ENCODE measurements around the gene SHH. TPM values are rescaled to one million over a fixed set of nuclear protein-coding genes. Genes with fewer than 3 reads are reported as not detected.
A peak's percentile ranks its signal among the peaks of the same experiment; 100 is the strongest.

SHH gene
- total RNA-seq, 1 experiment from 2014 or later: 0.26 TPM

DNA sequence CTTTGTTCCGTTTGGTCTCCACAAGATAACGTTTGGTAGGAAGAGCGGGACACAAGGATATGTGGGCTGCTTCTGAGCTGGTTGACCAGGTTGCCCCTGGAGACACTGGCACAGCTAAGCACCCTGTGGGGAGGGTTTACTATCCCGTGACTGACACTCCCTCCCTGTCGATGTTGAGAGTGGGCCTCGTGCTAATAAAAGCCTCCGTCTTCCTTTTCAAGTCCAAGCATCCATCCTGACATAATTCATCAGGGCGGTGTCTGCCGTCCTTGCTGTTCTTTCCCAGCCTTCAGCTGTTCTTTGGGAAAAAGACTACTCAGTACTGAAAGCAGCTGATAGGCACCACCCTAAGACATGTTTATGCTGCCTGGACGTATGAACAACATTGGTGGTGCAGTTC, 49.6 kb downstream of the SHH start:
- no peak for DNase-seq (ENCODE audit: low spot score)
- ChIA-PET POLR2A (no interaction called here), CTCF (interaction anchor here (1.7 kb wide), 1 partner anchor 164 kb away, joined by 8 read pairs; no protein-coding TSS in a partner anchor)
- no peak overlapping the region for H3K27ac Mint-ChIP-seq
- H3K4me1 Mint-ChIP-seq: peaks cover 39% of the 10 kb centered on the region
- TF ChIP-seq, protein P1, sequence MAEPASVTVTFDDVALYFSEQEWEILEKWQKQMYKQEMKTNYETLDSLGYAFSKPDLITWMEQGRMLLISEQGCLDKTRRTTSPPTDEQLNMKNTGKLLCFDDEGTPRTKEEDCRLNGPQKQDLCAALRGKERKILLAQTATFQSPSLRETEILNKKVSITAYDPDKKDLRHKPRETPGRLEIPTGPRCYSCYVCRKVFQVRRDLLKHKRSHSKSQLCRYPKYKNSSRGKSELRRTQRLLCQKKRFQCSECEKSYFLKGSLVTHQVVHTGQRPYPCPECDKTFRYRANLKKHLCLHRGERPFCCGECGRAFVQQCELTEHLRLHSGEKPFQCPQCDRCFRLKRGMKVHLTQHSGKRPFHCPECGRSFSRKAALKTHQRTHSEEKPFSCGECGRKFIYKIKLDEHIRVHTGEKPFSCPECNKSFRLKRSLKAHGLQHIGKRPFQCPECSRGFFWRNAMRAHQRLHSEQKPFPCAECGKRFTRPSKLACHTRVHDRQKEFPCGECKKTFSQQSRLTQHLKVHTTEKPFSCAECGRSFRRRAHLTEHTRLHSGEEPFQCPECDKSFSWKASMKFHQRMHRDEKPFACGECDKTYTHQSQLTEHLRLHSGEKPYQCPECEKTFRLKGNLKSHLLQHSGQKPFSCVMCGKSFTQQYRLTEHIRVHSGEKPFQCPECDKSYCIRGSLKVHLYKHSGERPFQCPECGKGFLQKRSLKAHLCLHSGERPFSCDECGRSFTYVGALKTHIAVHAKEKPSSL (CRISPR knock-in tag; conservative IDR thresholded peaks at IDR 0.05): no peak
- peak; percentile 31; the same call in 1 of the 2 replicates for TF ChIP-seq ZNF317 (CRISPR knock-in tag; IDR thresholded peaks at IDR 0.05; ENCODE audit: borderline replicate concordance, low read depth)
- TF ChIP-seq HMGA2 (CRISPR knock-in tag; IDR thresholded peaks at IDR 0.05): no peak
- H3K9me3 Mint-ChIP-seq: peaks cover 2% of the 10 kb centered on the region; the same call in 1 of the 2 replicates
- no peak overlapping the region for H3K4me3 Mint-ChIP-seq
- peaks cover 44% of the 10 kb centered on the region for H3K36me3 Mint-ChIP-seq
- ATAC-seq: no peak
- no peaks in the 10 kb centered on the region for H3K27me3 Mint-ChIP-seq (ENCODE audit: low read depth)

DNA sequence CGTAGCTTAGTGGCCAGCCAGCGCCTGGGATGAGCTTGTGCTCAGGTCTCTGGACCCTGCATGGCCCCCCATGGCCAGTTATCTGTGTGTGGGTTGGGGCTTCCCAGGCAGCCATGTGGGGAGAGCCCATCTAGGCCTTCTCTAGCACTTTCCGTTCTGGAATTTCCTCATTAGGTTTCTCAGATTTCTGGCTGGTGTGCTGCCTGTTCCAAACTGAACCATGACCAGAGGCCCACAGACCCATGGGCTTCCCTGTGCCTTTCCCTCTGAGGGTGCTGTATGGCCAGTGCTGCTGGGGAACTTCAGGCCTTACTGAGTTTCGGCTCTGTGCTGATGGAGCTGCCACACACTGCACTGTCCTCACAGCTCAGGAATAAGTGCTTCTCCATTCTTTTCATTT, 50.2 kb downstream of the SHH start:
- peaks cover 7% of the 10 kb centered on the region for H3K9me3 Mint-ChIP-seq
- no peak overlapping the region for H3K4me3 Mint-ChIP-seq
- ChIA-PET CTCF (interaction anchor here (0.6 to 1.7 kb wide), 3 partner anchors 163 to 809 kb away, joined by 4 to 8 read pairs (median 4); no protein-coding TSS in a partner anchor), POLR2A (no interaction called here)
- DNase-seq (ENCODE audit: low spot score) (no peak), ATAC-seq (no peak)
- no peak overlapping the region for H3K27ac Mint-ChIP-seq
- H3K36me3 Mint-ChIP-seq: peaks cover 44% of the 10 kb centered on the region
- H3K27me3 Mint-ChIP-seq (ENCODE audit: low read depth): no peaks in the 10 kb centered on the region
- H3K4me1 Mint-ChIP-seq: peaks cover 39% of the 10 kb centered on the region
- TF ChIP-seq, protein P2, sequence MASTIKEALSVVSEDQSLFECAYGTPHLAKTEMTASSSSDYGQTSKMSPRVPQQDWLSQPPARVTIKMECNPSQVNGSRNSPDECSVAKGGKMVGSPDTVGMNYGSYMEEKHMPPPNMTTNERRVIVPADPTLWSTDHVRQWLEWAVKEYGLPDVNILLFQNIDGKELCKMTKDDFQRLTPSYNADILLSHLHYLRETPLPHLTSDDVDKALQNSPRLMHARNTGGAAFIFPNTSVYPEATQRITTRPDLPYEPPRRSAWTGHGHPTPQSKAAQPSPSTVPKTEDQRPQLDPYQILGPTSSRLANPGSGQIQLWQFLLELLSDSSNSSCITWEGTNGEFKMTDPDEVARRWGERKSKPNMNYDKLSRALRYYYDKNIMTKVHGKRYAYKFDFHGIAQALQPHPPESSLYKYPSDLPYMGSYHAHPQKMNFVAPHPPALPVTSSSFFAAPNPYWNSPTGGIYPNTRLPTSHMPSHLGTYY (CRISPR knock-in tag; IDR thresholded peaks at IDR 0.05): no peak
- TF ChIP-seq ZNF532 (CRISPR knock-in tag; IDR thresholded peaks at IDR 0.05; ENCODE audit: borderline replicate concordance) (no peak), ZNF317 (CRISPR knock-in tag; IDR thresholded peaks at IDR 0.05; ENCODE audit: borderline replicate concordance, low read depth) (no peak), ZNF416 (CRISPR knock-in tag; IDR thresholded peaks at IDR 0.05) (no peak), KAT7 (CRISPR knock-in tag; IDR thresholded peaks at IDR 0.05; ENCODE audit: borderline replicate concordance) (no peak), OVOL2 (CRISPR knock-in tag; IDR thresholded peaks at IDR 0.05; ENCODE audit: borderline replicate concordance) (no peak), TCF7 (CRISPR knock-in tag; IDR thresholded peaks at IDR 0.05; ENCODE audit: low read depth) (no peak), JUN (CRISPR knock-in tag; IDR thresholded peaks at IDR 0.05) (no peak), SP1 (CRISPR knock-in tag; conservative IDR thresholded peaks at IDR 0.05) (no peak), ATF1 (CRISPR knock-in tag; IDR thresholded peaks at IDR 0.05) (no peak), ATF3 (CRISPR knock-in tag; conservative IDR thresholded peaks at IDR 0.05) (no peak), ZNF396 (CRISPR knock-in tag; IDR thresholded peaks at IDR 0.05; ENCODE audit: borderline replicate concordance) (no peak), ZNF138 (CRISPR knock-in tag; conservative IDR thresholded peaks at IDR 0.05) (no peak)
- TF ChIP-seq, protein P3, sequence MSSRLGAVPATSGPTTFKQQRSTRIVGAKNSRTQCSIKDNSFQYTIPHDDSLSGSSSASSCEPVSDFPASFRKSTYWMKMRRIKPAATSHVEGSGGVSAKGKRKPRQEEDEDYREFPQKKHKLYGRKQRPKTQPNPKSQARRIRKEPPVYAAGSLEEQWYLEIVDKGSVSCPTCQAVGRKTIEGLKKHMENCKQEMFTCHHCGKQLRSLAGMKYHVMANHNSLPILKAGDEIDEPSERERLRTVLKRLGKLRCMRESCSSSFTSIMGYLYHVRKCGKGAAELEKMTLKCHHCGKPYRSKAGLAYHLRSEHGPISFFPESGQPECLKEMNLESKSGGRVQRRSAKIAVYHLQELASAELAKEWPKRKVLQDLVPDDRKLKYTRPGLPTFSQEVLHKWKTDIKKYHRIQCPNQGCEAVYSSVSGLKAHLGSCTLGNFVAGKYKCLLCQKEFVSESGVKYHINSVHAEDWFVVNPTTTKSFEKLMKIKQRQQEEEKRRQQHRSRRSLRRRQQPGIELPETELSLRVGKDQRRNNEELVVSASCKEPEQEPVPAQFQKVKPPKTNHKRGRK (CRISPR knock-in tag; IDR thresholded peaks at IDR 0.05; ENCODE audit: borderline replicate concordance): no peak
- TF ChIP-seq, protein P4, sequence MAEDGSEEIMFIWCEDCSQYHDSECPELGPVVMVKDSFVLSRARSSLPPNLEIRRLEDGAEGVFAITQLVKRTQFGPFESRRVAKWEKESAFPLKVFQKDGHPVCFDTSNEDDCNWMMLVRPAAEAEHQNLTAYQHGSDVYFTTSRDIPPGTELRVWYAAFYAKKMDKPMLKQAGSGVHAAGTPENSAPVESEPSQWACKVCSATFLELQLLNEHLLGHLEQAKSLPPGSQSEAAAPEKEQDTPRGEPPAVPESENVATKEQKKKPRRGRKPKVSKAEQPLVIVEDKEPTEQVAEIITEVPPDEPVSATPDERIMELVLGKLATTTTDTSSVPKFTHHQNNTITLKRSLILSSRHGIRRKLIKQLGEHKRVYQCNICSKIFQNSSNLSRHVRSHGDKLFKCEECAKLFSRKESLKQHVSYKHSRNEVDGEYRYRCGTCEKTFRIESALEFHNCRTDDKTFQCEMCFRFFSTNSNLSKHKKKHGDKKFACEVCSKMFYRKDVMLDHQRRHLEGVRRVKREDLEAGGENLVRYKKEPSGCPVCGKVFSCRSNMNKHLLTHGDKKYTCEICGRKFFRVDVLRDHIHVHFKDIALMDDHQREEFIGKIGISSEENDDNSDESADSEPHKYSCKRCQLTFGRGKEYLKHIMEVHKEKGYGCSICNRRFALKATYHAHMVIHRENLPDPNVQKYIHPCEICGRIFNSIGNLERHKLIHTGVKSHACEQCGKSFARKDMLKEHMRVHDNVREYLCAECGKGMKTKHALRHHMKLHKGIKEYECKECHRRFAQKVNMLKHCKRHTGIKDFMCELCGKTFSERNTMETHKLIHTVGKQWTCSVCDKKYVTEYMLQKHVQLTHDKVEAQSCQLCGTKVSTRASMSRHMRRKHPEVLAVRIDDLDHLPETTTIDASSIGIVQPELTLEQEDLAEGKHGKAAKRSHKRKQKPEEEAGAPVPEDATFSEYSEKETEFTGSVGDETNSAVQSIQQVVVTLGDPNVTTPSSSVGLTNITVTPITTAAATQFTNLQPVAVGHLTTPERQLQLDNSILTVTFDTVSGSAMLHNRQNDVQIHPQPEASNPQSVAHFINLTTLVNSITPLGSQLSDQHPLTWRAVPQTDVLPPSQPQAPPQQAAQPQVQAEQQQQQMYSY (CRISPR knock-in tag; IDR thresholded peaks at IDR 0.05): no peak
- TF ChIP-seq, protein P5, sequence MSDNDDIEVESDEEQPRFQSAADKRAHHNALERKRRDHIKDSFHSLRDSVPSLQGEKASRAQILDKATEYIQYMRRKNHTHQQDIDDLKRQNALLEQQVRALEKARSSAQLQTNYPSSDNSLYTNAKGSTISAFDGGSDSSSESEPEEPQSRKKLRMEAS (CRISPR knock-in tag; IDR thresholded peaks at IDR 0.05): no peak
- TF ChIP-seq, protein P6, sequence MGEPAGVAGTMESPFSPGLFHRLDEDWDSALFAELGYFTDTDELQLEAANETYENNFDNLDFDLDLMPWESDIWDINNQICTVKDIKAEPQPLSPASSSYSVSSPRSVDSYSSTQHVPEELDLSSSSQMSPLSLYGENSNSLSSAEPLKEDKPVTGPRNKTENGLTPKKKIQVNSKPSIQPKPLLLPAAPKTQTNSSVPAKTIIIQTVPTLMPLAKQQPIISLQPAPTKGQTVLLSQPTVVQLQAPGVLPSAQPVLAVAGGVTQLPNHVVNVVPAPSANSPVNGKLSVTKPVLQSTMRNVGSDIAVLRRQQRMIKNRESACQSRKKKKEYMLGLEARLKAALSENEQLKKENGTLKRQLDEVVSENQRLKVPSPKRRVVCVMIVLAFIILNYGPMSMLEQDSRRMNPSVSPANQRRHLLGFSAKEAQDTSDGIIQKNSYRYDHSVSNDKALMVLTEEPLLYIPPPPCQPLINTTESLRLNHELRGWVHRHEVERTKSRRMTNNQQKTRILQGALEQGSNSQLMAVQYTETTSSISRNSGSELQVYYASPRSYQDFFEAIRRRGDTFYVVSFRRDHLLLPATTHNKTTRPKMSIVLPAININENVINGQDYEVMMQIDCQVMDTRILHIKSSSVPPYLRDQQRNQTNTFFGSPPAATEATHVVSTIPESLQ (CRISPR knock-in tag; IDR thresholded peaks at IDR 0.05): no peak

Data from WTC11 (cell line).